Glomerular visceral epithelial cell (primary cell): ENCODE data around the gene PSD2.

Source experiments
- DNase-seq: peaks from one replicate; pipeline ENCODE4 v3.0.0-alpha.2; 2016; ENCODE audit errors: extremely low spot score

Gene PSD2

DNA sequence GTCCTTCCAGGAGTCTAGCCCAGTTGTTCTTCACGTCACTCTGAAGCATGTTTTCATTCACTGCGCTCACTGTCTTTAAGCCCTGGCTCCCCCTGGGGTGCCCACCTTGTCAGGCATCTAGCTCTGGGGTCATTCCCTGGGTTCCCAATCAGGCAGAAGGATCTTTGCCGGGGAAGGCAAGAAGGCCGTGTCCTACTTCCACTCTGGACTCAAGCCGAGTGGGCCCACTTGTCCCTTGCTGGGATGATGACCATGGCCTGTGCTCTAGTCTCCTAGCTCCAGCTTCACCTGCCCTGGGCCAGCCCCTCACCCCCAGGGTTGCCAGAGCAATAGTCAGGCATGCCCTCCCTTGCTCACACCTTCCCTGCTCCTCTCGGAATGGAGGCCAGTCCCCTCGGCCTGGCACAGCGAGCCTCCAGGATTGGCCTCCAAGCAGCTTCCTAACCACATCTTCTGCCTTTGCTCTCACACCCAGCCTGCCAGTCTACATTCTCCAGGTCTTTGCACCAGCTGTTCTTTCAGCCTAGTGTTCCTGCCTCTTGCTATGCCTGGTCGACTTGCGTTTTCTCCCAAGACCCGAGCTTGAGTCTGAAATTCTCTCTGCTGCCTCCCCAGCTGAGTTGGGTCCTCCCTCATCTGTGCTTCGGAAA, 32.2 kb upstream of the PSD2 start:
- peak; percentile 28 for DNase-seq

DNA sequence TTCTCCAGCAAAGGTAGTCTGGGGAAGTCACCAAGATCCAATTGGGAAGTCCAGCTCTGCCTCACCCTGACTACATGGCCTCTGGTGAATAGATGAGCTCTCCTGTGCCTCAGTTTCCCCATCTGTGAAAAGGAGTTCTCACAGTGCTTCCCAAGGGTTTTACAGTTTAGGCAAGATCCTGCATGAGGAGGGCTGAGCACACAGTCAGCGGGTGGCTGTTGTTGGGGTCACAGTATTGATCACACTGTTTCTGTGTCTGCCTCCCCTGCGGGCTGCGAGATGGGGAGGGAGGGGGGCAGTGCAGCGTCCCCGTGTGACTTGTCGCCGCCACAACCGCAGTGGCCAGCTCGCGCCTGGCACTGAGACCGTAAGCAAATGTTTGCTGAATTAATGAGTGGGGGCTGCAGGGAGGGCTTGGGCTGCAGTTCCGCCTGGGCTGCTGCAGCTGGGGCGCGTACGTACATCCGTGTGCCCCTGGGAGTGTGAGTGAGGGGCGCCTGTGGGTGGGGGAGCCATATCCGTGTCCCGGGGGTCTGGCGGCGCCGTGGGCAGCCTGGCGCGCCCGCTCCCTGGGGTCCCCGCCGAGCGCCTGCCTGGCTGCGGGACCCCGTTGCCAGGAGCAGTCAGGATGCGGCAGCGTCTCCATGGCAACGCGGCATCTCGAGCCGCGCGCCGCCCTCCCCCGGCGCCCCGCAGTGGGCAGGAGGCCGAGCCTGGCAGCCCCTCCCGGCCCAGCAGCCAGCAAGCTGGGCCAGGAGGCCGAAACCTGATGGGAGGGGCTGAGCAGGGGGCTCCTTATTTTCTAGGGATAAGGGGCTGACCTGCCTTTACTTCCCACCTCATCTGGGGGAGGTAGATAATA, 31.4 kb upstream of the PSD2 start:
- no peak for DNase-seq

DNA sequence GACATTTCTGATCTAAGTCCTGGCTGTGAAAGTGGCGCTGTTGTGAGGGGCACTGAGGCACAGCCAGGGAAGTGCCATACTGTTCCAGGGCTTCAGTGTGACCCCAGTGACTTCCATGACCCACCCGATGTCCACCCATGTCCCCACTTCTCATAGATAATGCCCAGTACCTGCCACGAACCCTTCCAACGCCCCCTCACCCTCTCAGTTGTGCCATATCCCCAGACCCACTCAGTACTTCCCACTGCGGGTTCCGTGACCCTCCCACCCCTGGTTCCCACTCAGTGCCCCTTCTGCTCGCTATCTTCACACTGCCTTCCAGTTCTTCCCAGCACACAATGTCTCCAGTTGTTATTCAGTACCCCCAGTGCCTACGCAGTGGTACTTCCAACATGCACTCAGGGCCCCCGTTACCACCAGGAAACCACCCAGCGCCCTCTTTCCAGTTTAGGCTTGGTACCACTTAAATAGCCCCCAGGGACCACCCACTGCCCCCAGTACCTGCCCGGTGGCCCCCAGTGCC, 30.7 kb upstream of the PSD2 start:
- no peak for DNase-seq

DNA sequence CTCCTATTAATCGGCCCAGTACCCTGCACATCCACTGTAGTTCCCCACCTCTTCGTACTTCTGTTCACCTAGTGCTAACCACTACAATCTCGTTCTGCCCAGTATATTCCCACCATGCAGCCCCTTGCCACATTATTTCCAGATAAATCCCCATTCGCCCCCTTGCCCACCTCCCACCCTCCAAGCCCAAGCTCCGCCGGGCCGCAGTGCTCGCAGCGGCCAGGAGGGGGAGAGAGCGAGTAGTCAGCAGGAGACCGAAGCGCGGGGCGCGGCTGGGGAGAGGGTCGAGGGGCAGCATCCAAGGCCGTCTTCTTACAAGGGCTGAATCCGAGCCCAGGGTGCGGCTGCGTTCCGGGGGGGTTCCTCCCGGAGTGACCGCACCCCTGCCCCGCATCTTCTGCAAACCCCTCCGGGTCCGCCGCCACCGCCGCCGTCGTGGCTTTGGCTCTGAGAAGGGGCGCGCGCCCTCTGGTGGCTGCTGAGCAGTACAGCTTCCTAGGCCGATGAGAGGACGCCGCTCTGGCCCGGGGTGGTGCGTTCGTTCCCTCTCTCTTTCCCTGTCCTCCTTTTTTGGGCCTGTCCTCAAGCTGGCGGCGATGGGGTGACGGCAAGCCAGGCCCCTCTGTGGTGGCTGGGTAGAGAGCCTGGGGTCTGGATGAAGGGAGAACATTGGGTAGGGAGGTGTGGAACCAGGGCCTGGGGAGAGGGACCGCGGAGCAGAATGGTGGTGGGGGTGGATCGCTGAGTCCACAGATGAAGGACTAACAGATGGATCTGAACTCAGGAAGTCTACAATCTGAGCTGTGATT, 30.0 kb upstream of the PSD2 start:
- DNase-seq: peak; percentile 80

DNA sequence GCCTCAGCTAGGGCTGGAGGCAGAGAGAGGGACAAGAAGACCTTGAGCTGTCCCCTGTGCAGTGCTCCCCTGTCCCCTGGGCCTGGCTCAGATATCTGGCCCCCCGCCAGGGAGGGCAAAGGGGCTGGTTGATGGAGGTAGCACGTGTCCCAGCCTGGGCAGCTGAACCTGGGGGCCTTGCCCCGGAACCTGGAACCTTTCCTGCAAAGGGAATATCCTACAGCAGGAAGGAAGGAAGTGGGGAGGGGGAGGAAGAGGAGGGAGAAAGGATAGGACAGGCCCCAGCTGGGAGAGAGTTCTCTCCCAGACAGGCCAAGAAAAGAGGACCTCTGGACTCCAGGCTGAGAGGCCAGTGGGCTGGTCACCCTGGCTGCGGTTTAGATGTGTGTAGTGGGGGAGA, 27.6 kb upstream of the PSD2 start:
- DNase-seq: no peak

DNA sequence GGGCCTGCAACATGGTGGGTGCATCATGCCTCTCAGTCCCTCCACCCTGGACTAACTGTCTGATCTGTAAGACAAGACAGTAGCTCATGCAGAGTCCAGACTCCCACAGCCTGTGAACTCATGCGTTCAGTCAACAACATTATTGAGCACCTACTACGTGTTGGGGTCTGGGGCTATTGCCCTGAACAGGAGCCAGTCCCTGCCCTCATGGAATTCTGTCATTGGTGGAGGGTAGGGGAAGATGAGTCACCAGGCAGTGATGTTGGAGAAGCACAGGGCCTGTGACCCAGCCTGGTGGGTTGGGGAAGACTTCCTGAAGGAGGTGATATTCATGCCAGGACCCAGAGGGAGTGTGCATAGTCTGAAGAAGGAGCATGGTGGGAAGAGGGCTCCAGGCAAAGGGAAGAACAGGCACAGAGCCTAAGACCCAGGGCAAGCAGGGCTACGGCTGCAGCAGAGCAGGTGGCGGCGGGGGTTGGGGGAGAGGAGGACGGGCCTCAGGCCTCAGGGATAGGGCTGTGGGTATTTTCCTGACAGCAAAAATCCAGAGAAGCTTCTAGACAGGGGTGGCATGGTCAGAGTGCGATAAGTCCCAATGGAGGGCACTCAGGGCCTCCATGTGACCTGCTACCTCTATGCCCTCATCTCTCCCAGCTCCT, 26.7 kb upstream of the PSD2 start:
- no peak for DNase-seq

DNA sequence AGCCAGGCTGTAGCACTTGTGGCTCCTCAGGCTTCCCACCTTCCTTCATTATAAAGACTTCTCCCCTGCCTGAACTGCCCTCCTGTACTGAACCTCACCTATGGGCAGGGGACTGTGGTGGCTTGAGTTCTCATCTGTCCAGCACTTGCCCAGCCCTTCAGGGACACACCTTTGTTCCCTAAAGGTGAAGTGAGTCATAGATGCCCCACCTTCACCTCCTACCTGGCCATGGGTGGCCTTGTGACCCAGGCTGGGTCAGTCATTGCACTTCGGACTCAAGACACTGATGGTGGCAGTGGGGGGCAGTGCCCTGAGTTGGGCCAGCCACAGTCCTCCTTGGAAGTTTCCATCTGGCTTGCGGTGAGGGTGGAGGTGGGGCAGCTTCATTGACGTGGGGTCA, 26.1 kb upstream of the PSD2 start:
- no peak for DNase-seq

DNA sequence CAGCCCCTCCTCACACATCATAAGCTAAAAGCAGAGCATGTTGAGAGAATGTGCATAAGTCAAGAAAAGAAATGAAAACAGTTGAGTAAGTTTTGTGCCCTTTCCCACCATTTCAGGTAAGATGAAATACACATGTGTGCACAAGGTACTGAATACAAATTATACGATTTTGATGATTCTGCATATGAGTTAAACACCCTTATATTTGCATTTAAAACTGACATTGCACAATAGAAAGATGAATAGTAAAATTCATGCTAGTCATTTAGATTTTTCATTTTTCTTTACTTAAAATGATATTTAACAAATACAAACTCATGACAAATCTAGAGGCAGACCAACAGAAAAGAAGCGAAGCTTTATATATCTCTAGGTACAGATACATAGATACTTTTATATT, 24.9 kb upstream of the PSD2 start:
- DNase-seq: no peak

DNA sequence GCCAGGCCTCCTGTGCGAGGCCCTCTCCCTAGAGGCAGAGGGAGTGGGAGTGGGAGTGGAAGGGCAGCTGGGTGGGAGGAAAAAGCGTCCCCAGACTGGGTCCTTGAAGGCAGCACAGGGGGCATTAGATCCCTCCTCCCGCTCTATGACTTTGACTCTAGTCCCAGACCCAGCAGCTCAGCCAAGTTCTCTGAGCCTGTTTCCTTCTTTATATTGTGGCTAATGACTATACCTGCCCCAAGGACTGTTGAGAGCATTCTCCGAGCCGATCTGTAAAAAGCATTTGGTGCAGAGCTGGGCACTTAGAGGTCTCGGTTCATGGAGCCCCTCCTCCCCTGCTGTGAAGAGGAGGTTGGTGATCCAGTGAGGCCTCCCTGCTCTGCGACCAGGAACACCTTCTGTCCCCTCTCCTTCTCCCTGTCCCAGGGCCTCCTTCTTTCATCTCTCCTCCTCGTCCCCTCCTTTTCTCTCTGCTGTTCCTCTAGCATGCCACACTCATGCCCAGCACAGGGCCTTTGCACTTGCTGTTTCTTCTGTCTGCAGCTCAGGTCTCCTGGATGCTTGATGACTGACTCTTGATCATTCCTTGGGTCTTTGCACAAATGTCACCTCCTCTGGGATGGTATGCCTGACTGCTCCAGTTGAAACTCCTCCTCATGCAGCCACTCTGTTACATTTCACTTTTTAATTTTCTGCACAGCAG, 23.4 kb upstream of the PSD2 start:
- DNase-seq: no peak

DNA sequence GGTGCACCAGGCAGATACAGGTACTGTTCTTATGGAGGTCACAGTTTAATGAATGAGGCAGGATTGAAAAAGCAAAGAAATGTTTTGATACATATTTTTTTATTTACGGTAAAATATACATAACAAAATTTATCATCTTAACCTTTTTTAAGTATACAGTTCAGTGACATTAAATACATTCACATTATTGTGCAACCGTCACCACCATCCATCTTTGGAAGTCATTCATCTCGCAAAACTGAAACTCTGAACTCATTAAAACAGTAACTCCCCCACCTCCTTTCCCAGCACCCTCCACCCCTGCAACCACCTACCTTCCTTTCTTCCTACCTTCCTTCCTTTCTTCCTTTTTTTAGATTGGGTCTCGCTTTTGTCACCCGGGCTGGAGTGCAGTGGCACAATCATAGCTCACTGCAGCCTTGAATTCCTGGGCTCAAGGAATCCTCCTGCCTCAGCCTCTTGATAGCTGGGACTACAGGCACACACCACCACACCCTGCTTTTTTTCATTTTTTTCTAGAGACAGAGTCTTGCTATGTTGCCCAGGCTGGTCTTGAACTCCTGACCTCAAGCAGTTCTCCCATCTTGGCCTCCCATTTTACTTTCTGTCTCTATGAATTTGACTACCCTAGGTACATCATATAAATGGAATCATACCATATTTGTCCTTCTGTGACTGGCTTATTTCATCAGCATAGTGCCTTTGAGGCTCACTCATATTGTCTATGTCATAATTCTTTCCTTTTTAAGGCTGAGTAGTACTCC, 22.5 kb upstream of the PSD2 start:
- DNase-seq: no peak

DNA sequence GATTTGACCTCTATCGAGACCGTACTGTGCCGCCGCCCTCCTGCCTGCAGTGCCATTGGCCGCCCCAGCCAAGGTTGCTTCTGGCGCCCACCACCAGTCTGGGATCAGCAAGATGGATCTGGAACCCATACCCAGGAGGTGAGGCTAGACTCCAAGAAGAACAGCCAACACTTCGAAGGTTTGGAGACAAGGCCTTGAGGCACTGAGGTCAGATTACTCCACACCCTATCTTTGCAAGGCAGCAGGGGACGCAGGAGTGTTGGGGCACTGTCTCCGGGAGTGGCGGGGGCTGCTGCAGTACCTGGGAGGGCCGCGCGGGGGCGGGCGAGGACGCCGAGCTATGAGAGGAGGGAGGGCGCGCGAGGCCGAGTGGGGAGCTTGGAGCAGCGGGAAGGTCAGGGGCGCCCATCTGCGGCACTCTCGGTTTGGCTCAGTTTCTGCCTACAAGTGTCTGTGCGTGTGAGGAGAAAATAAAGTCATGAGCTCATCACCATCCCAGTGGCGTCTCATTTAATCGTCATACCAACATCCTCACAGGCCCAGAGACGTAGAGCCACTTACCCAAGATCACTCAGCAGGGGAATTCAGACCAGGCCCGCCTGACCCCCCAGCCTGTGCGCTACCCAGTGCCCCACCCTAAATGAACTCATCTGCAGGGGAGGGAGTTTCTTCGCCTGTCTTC, 20.5 kb upstream of the PSD2 start:
- peak; percentile 65 for DNase-seq

DNA sequence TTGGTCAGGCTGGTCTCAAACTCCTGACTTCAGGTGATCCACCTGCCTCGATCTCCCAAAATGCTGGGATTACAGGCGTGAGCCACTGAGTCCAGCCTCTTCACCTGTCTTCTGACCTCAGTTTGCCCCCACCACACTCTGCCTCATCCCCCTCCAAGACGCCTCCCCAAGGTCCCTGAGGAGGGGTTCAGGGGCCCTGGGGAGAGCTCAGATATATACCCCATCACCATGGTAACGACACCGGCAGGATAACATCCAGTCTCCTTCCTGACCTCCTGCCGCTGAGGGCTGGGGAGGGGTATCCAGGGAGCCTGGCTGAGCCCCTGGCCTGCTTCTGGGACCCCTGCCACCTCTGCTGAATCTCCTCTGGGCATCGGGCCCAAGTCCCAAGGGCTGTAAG, 19.7 kb upstream of the PSD2 start:
- no peak for DNase-seq

DNA sequence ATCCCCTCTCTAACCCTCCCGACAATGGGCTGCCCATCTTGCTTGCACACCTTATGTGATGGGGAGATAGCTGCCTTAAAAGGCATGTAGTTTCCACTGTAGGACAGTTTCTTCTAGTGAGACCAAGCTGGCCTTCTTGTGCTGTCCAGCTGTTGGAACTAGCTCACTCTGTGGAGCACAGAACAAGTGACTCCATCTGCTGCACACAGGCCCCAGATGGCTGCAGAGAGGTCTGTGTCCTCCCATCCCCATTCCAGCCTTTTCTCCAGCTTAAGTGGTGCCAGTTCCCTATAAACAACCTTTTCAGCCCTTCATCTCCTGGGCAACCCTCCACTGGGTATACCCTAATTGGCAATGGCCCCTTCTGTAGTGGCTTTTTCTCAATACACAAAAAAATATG, 18.7 kb upstream of the PSD2 start:
- no peak for DNase-seq

DNA sequence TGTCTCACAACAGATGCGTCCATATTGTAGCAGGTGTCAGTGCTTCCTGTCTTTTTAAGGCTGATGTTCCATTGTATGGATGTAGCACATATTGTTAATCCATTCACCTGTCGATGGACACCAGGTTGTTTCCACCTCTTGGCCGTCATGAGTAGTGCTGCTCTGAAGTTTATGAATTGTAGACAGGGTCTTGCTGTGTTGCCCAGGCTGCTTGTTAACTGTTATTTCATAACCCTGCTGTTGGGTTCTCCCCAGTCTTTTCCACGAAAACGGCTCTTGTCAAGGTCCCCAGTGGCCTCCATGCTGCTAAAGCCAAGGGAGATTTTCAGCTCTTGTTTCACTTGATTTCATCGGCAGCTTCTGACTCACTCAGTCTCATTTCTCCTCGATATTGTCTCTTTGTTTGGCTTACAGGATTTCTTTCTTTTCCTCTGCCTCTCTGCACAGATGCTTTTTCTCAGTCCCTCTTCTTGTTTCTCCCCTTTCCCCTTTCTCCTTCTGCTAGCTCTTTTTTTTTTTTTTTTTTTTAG, 12.1 kb upstream of the PSD2 start:
- DNase-seq: no peak

DNA sequence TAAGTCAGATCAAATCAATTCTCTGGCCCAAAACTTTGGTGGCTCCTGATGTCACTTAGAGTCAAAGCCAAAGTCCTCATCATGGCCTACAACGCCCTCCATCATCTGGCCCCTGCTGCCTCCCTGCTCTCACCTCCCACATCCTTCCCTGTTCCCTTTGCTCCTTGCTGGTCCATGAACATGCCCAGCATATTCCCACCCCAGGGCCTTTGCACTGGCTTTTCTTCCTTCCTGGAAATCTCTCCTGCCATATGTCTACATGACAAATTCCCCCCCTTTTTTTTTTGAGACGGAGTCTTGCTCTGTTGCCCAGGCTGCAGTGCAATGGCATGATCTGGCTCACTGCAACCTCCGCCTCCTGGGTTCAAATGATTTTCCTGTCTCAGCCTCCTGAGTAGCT, 11.1 kb upstream of the PSD2 start:
- DNase-seq: no peak

DNA sequence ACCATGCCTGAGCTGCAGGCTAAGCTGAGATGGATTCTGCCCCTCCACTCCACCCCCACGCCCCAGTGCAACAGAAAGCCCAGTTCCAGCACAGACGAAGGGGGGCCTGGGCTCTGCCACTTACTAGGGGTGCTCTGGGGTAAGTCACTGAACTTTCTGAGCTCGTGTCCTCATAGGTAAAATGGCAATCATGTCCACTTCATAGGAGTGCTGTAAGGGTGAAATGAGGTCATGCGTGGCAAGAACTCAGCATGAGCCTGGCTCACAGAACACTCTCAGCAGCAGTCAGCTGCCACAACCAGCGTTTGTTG, 8.4 kb upstream of the PSD2 start:
- DNase-seq: no peak

DNA sequence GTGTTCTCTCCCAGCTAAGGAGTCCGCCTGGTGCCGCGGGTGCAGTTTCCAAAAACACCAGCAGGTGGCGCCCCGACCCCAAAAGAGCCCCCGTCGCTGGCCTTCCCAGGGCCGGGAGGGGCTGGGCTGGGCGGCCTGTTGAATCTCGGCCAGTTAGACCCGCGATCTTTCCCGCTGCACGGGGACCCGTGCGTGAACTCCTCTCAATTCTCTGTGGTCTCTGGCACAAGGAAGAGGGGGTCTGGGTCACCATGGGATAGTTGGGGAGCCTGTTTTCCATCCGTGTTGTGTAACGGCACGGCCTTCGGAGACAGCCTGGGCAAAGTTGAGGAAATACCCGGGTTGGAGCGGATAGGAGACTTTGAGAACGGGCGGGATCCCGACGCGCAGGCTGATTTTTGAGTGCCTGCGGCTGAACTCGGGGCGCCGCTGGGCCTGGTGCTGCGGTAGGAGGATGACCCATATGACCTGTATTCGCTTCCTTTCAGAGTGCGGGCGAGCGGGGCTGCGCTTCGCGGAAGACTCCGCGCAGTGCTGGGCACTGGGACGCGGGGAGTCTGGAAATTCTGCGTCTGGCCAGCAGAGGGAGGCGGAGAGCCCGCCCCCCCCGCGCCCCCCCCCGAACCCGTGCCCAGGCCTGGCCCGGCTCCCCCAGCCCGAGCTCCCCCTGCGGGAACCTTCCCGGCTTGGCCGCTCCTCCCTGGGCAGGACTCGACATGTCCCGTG, 7.9 kb upstream of the PSD2 start:
- peak; percentile 89 for DNase-seq

DNA sequence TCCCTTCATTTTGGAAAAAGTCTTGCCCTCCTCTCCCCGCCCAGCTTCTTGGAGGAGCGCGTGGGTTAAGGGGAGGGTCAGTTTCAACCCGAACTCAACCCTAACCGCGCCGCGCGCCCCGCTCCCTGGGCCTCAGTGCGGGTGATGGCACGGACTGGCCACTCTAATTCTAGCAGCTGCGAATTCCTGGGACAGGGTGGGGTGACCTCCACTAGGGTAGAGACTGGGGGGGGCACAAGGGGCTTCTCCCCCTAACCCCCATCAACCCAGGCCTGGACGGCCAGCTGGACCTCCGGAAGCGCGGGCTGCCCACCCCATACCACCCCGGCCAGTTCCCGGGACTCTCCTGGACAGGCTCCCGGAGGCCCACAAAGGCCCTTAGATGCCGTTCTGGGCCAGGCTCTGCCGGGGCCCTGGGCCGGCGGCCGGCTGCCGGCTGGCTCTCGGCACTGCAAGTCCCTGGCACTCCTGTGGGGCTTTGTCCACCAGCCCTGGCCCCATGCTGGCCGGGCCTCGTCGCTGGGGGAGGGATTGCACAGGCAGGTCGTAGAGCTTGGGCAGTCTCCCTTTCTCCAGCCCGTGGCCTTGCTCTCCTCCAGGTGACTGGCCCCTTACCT, 7.2 kb upstream of the PSD2 start:
- DNase-seq: no peak
